Esophagus squamous epithelium (tissue), 5 donors: ENCODE results near the gene POLR3GL. TPM values are rescaled to one million over a fixed set of nuclear protein-coding genes. Genes with fewer than 3 reads are reported as not detected.

Experiments
- DNase-seq: peaks from one replicate; lab custom pipeline; 2025; lab: John Stamatoyannopoulos, UW
- H3K27ac ChIP-seq, 4 donors: fragments of 200-600 bp; sonication (generic); one replicate each; pipeline ENCODE4 v1.5.1; 2016 to 2019; ENCODE audit warnings: mild to moderate bottlenecking in 1 of 4
- H3K27me3 ChIP-seq, 4 donors: fragments of 200-600 bp; sonication (generic); 1 replicate in 3 of 4; 2 replicates in 1 of 4; pipeline versions ENCODE4 v1.5.1 to v1.6.0; 2017 to 2021; ENCODE audit warnings: antibody characterized with exemption in 1 of 4
- H3K36me3 ChIP-seq, 3 donors: fragments of 200-600 bp; sonication (generic); one replicate each; pipeline ENCODE4 v1.5.1; 2016 to 2019
- H3K4me1 ChIP-seq, 3 donors: fragments of 200-600 bp; sonication (generic); one replicate each; pipeline ENCODE4 v1.5.1; 2017 to 2019
- H3K4me3 ChIP-seq, 4 donors: fragments of 200-600 bp; sonication (generic); 1 replicate in 3 of 4; 2 replicates in 1 of 4; pipeline ENCODE4 v1.5.1; 2016 to 2019; ENCODE audit warnings: mild to moderate bottlenecking in 2 of 4, moderate library complexity in 1 of 4
- H3K9me3 ChIP-seq, 3 donors: fragments of 200-600 bp; sonication (generic); one replicate each; pipeline ENCODE4 v1.5.1; 2016 to 2019
- POLR2A ChIP-seq, 4 donors: fragments of 450-650 bp; IDR thresholded peaks; one replicate each; pipeline ENCODE4 v1.6.1; 2017; ENCODE audit warnings: antibody characterized with exemption in 4 of 4, mild to moderate bottlenecking in 4 of 4, moderate library complexity in 3 of 4
- WGBS, 2 donors: methylation state at CpG; one replicate each; pipeline ENCODE4 v1.1.5; 2018; 5-methylcytosine and 5-hydroxymethylcytosine counted together
- intact Hi-C: fragments of 100-400 bp; cut with DNase I; formaldehyde crosslinking; loops from one replicate; pipeline ENCODE4 v1.15.0; 2022
- total RNA-seq, 4 donors: library from RNA; depleted of rRNA; stranded (reverse); fragments of >200 nt; gene quantifications; one replicate each; pipeline ENCODE4 v1.1.0, GENCODE V29; 2016
- TF ChIP-seq, protein P1 (sequence below), 6 experiments: fragments of 450-650 bp in 4 of 6; fragments of 200-600 bp in 2 of 6; sonication (generic) in 2 of 6; IDR thresholded peaks; one replicate each; pipeline ENCODE4 v1.5.1; 2016 to 2019; ENCODE audit warnings: antibody characterized with exemption in 6 of 6, mild to moderate bottlenecking in 4 of 6, moderate library complexity in 4 of 6
- donor health status: DM: yes; HTN: yes; CAD: no.

The POLR3GL gene
- 10 to 100 TPM in 2 of 4 donors, 1 to 10 TPM in 2; 2.9 to 15.9 (median 9.8) TPM for total RNA-seq

DNA sequence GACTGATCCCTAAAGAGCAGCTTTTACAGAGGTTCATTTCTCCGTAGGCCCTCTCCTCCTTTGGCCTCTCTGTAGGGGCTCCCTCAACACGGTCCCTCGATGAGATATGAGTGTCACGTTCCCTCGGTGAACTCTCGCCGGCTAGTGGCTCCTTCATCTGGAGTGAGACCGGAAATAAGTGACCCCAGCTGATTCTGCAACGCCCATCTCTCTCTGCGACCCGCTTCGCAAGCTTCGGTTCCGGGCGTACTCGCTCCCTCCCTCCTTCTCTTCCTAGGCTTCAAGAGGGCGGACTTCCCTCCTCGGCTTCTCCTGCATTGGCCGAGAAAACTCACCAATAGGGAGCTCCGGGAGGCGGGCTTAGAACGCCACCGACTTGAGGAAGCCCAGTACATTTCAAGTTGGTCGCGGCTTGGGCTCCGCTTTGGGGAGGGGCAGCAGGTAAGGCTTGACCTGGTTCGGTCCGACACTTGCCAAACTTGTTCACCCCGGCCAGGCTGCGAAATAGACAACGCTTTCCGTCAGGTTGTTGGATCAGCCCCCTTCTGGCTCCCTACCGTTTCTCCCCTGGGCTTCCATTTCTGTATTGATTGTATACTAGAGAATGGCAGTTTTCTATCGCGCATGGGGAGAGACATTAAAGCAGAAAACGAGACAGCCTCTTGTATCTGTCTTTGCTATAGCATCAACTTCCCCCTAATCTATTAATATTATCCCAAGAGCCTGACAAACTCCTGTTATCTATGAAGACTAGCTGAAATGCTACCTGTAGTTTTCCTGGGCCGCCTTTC lies at the start of gene POLR3GL, which contains the start of gene ANKRD34A:
Gene POLR3GL, plus strand, starts transcription at position 363 of the 791 bp plus-strand sequence. CDS start 10,176 bp downstream, outside the sequence.
Gene ANKRD34A, minus strand, starts transcription at position 248 of the 791 bp plus-strand sequence. CDS start 2,816 bp downstream, outside the sequence.
- intact Hi-C loops = loop anchor here (5.0 kb wide), 1 partner anchor 47 kb away; the partner anchor contains the start of gene PEX11B
- Histone ChIP-seq H3K27ac (peak within 1 kb of the TSS; percentile 86 to 96 (median 90)), H3K36me3 (no peaks in the 10 kb centered on the region), H3K9me3 (no peaks in the 10 kb centered on the region), H3K4me3 (peak within 1 kb of the TSS; percentile 51 to 78 (median 65)), H3K4me1 (peaks cover 30 to 65% (median 34%) of the 10 kb centered on the region in 3 donors), H3K27me3 (peaks cover 0 to 10% (median 0%) of the 10 kb centered on the region in 4 donors)
- WGBS, 2 donors = 2% methylated on average over 26 to 29 of the region's 37 CpGs
- peak in 3 of 4 donors; percentile 87 to 98 (median 92) for TF ChIP-seq POLR2A (IDR thresholded peaks at IDR 0.05)
- TF ChIP-seq, protein P1, sequence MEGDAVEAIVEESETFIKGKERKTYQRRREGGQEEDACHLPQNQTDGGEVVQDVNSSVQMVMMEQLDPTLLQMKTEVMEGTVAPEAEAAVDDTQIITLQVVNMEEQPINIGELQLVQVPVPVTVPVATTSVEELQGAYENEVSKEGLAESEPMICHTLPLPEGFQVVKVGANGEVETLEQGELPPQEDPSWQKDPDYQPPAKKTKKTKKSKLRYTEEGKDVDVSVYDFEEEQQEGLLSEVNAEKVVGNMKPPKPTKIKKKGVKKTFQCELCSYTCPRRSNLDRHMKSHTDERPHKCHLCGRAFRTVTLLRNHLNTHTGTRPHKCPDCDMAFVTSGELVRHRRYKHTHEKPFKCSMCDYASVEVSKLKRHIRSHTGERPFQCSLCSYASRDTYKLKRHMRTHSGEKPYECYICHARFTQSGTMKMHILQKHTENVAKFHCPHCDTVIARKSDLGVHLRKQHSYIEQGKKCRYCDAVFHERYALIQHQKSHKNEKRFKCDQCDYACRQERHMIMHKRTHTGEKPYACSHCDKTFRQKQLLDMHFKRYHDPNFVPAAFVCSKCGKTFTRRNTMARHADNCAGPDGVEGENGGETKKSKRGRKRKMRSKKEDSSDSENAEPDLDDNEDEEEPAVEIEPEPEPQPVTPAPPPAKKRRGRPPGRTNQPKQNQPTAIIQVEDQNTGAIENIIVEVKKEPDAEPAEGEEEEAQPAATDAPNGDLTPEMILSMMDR (IDR thresholded peaks at IDR 0.05) = no peak
- peak; percentile 80 for DNase-seq

GRCh38 chr1:145916745-145917144 lies 47.7 kb upstream of the POLR3GL start:
- intact Hi-C loops = loop anchor here (5.0 kb wide), 1 partner anchor 46 kb away; the partner anchor contains the start of genes ANKRD34A and POLR3GL

GRCh38 chr1:145917595-145917994 lies 46.9 kb upstream of the POLR3GL start:
- DNase-seq = no peak
- TF ChIP-seq, protein P1 (IDR thresholded peaks at IDR 0.05) = no peak
- no peak for TF ChIP-seq POLR2A (IDR thresholded peaks at IDR 0.05)
- H3K27me3 ChIP-seq = no peaks in the 10 kb centered on the region
- H3K4me3 ChIP-seq = peak overlapping the region; percentile 52 to 91 (median 85)
- peak overlapping the region in 3 of 4 donors; percentile 81 to 93 (median 92) for H3K27ac ChIP-seq
- H3K36me3 ChIP-seq = peaks cover 0 to 59% (median 8%) of the 10 kb centered on the region in 3 donors
- H3K9me3 ChIP-seq = no peaks in the 10 kb centered on the region
- 38 to 59% methylated on average over 5 of the region's 5 CpGs for WGBS, 2 donors
- intact Hi-C loops = loop anchor here (5.0 kb wide), 1 partner anchor 45 kb away; the partner anchor contains the start of genes ANKRD34A and POLR3GL
- H3K4me1 ChIP-seq = peaks cover 12 to 34% (median 20%) of the 10 kb centered on the region in 3 donors

More at GRCh38 chr1:145916745-145917144, 47.7 kb upstream of the POLR3GL start:
- no peak for TF ChIP-seq POLR2A (IDR thresholded peaks at IDR 0.05)
- peaks cover 12 to 34% (median 20%) of the 10 kb centered on the region in 3 donors for H3K4me1 ChIP-seq
- H3K27me3 ChIP-seq = no peaks in the 10 kb centered on the region
- H3K36me3 ChIP-seq = peaks cover 5 to 59% (median 16%) of the 10 kb centered on the region in 3 donors
- no peaks in the 10 kb centered on the region for H3K9me3 ChIP-seq
- H3K27ac ChIP-seq = peak overlapping the region in 3 of 4 donors; percentile 81 to 93 (median 92)
- 49 to 60% methylated on average over 5 of the region's 5 CpGs for WGBS, 2 donors
- H3K4me3 ChIP-seq = no peak overlapping the region
- no peak for DNase-seq

DNA sequence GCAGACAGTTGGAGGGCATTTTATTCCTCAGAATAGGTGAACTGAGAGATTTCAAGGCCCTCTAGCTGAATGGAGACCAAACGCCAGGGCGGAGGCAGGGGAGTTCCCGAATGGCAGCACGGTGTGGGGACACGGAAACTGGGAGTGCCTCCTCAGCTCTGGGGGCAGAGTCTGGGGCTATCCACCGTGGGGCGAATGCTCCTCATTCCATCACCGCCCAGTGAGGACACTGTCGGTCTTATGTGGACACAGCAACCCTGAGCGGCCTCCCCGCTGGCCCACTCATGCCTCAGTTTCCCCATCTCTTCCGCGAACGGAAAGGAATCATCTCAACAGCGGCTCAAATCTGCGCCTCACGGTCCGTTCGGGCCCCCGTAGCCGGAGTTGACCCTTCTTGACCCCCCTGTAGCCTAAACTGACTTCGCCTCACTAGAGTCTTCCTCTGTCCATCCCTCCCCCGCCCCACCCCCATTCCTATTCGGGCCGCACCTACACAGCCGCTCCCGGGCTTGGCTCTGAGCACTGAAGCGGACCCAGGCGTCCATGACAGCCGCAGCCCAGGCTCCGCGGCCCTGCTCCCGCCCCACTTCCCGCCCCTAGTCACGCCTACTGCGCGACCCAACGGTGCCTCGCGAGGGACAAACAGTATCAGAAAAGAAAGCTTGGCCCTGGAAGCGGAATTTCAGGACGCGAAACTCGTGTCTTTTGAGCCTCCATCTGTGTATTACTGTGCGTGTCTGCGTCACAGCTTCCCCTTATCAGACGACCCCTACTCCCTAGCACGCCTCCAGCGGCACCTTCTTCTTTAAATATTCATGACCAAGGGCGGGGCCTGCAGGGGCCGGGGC lies 46.1 kb upstream of the POLR3GL start, which contains the start of gene PEX11B:
Gene PEX11B, minus strand, starts transcription at position 574 of the 848 bp plus-strand sequence. Its CDS starts 29 bp downstream, at position 545.
- WGBS, 2 donors = 0 to 1% methylated on average over 31 to 38 of the region's 51 CpGs
- peaks cover 0 to 59% (median 8%) of the 10 kb centered on the region in 3 donors for H3K36me3 ChIP-seq
- DNase-seq = peak; percentile 74
- peak within 1 kb of the TSS; percentile 81 to 93 (median 92) for H3K27ac ChIP-seq
- H3K4me1 ChIP-seq = peaks cover 12 to 34% (median 20%) of the 10 kb centered on the region in 3 donors
- H3K9me3 ChIP-seq = no peaks in the 10 kb centered on the region
- TF ChIP-seq POLR2A (IDR thresholded peaks at IDR 0.05) = peak in 1 of 4 donors; percentile 67
- TF ChIP-seq, protein P1 (IDR thresholded peaks at IDR 0.05) = peak in 1 of 6 experiments; percentile 18
- H3K4me3 ChIP-seq = peak within 1 kb of the TSS; percentile 52 to 91 (median 85)
- no peaks in the 10 kb centered on the region for H3K27me3 ChIP-seq
- intact Hi-C loops = loop anchor here (5.0 kb wide), 1 partner anchor 44 kb away; the partner anchor contains the start of genes ANKRD34A and POLR3GL
